Left lung (tissue), 14 donors: ENCODE results near the gene VEPH1. TPM values are rescaled to one million over a fixed set of nuclear protein-coding genes. Genes with fewer than 3 reads are reported as not detected.

Experiments used
- ATAC-seq: fragments of 200-7000 bp; cut with Tn5 transposase; one replicate; pipeline ENCODE4 v1.9.1; 2020; ENCODE audit warnings: moderate library complexity
- DNase-seq, 4 donors: peaks; one replicate each; pipeline ENCODE4 v3.0.0-alpha.2; 2013 to 2020
- H3K27ac ChIP-seq, 2 donors: fragments of 200-600 bp; sonication (generic) in 1 of 2; one replicate each; pipeline versions ENCODE4 v1.5.0 to v1.8.0; 2020 to 2021
- H3K27me3 ChIP-seq, 2 donors: fragments of 200-600 bp; sonication (generic) in 1 of 2; one replicate each; pipeline versions ENCODE4 v1.5.0 to v1.8.0; 2020 to 2021
- H3K36me3 ChIP-seq, 2 donors: fragments of 200-600 bp; sonication (generic) in 1 of 2; one replicate each; pipeline versions ENCODE4 v1.5.0 to v1.8.0; 2020 to 2021
- H3K4me1 ChIP-seq, 2 donors: fragments of 200-600 bp; one replicate each; pipeline ENCODE4 v1.8.0; 2021
- H3K4me3 ChIP-seq, 2 donors: fragments of 200-600 bp; sonication (generic) in 1 of 2; one replicate each; pipeline versions ENCODE4 v1.5.0 to v1.8.0; 2020 to 2021; ENCODE audit warnings: mild to moderate bottlenecking in 1 of 2
- H3K9me3 ChIP-seq, 2 donors: fragments of 200-600 bp; sonication (generic) in 1 of 2; one replicate each; pipeline versions ENCODE4 v1.5.0 to v1.8.0; 2020 to 2021
- intact Hi-C, 2 donors: fragments of 100-400 bp; cut with DNase I; formaldehyde crosslinking; loops; one replicate each; pipeline versions ENCODE4 v1.11.2 to v1.14.2; 2022
- long read RNA-seq, 12 donors: library from polyadenylated mRNA in 2 of 12; unstranded in 2 of 12; transcript quantifications; one replicate each; pipeline ENCODE4 v2.0.0 and lab custom pipeline, GENCODE V29; 2019 to 2026
- polyA plus RNA-seq, 6 donors: library from polyadenylated mRNA; unstranded; fragments of 120-200 nt; gene quantifications; one replicate each; pipeline ENCODE4 v1.2.1, GENCODE V29; 2013; ENCODE audit not compliant: insufficient read length in 6 of 6
- total RNA-seq, 2 donors: library from RNA; stranded (reverse); fragmentation: NEBNext Ultra II Directional; extraction: Animal tissue kit (Norgen Biotek cat#: 25700); gene quantifications; one replicate each; pipeline ENCODE4 v1.2.1, GENCODE V29; 2021
- TF ChIP-seq, protein P1 (sequence below), 2 donors: fragments of 200-600 bp; sonication (generic) in 1 of 2; IDR thresholded peaks; one replicate each; pipeline versions ENCODE4 v1.5.0 to v1.8.0; 2021; ENCODE audit warnings: antibody characterized with exemption in 2 of 2
- donor health status: DM: no; HTN: yes; CAD: no.
- donor health status: DM: no; HTN: no; CAD: no.

The VEPH1 gene
- total RNA-seq (100 to 1,000 TPM in 1 of 2 donors, 10 to 100 TPM in 1; 86.8 to 143 TPM), polyA plus RNA-seq (10 to 100 TPM; 30.4 to 44.1 (median 40.7) TPM)
- long read RNA-seq, donor 1, partial matches to known transcripts: 12 of 17 reads
- long read RNA-seq, donor 1, other reads (novel, unspliced or antisense): 0 of 17 reads
- long read RNA-seq, donor 2, partial matches to known transcripts: 0 of 2 reads
- long read RNA-seq, donor 2, other reads (novel, unspliced or antisense): 0 of 2 reads
- long read RNA-seq, donor 3, partial matches to known transcripts: 5 of 6 reads
- long read RNA-seq, donor 3, other reads (novel, unspliced or antisense): 0 of 6 reads
- long read RNA-seq, donor 4, full-length matches to known transcripts: 4 of 53 reads
- long read RNA-seq, donor 4, partial matches to known transcripts: 31 of 53 reads
- long read RNA-seq, donor 4, other reads (novel, unspliced or antisense): 18 of 53 reads
- long read RNA-seq, donor 5, partial matches to known transcripts: 7 of 15 reads
- long read RNA-seq, donor 5, other reads (novel, unspliced or antisense): 0 of 15 reads
- long read RNA-seq, donor 6, partial matches to known transcripts: 0 of 2 reads
- long read RNA-seq, donor 6, other reads (novel, unspliced or antisense): 0 of 2 reads
- long read RNA-seq, donor 7, partial matches to known transcripts: 7 of 8 reads
- long read RNA-seq, donor 7, other reads (novel, unspliced or antisense): 0 of 8 reads
- long read RNA-seq, donor 8, full-length matches to known transcripts: 1 of 72 reads
- long read RNA-seq, donor 8, partial matches to known transcripts: 71 of 72 reads
- long read RNA-seq, donor 8, other reads (novel, unspliced or antisense): 0 of 72 reads
- long read RNA-seq, donor 9: 0 reads
- long read RNA-seq, donor 10, partial matches to known transcripts: 11 of 24 reads
- long read RNA-seq, donor 10, other reads (novel, unspliced or antisense): 12 of 24 reads
- long read RNA-seq, donor 11, full-length matches to known transcripts: 1 of 1 reads
- long read RNA-seq, donor 11, partial matches to known transcripts: 0 of 1 reads
- long read RNA-seq, donor 11, other reads (novel, unspliced or antisense): 0 of 1 reads
- long read RNA-seq, donor 12, partial matches to known transcripts: 0 of 4 reads
- long read RNA-seq, donor 12, other reads (novel, unspliced or antisense): 0 of 4 reads

DNA sequence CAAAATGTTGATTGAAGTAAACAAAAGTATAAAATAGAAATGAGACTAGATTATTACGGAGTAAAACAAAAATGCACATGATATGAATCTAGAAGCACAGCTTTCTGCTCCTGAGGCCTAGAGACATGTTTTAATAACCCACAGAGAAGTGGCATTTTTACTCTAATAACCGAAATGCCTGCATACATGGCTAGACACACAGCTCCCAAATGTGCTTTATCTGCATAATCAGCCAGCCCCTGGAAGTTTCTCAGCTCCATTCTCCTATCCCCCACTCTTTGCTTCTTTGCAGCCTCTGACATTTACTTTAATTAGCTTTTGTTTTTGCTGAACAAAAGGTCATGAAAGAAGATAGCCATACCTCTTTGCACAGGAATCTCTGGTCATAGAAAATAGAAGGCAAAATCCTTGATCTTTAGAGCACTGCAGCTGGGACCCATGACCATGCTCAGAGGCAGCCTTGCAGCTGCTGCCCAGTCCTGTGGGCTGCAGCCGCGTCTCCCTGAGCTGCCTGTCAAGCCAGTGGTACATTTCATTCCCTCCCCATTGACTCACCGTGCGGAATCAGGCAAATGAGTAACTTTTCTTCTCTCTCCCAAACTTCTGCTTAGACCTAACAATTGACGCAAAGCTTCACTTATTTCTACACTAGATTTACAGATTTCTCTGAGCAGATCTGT lies at the start of gene VEPH1:
VEPH1 (minus strand) TSS at position 501 of the 680 bp plus-strand sequence. CDS start 8,067 bp downstream, outside the sequence.
- intact Hi-C loops: no loop called here
- peaks cover 0 to 8% of the 10 kb centered on the region in 2 donors for H3K4me1 ChIP-seq
- ATAC-seq: peak; percentile 67
- TF ChIP-seq, protein P1, sequence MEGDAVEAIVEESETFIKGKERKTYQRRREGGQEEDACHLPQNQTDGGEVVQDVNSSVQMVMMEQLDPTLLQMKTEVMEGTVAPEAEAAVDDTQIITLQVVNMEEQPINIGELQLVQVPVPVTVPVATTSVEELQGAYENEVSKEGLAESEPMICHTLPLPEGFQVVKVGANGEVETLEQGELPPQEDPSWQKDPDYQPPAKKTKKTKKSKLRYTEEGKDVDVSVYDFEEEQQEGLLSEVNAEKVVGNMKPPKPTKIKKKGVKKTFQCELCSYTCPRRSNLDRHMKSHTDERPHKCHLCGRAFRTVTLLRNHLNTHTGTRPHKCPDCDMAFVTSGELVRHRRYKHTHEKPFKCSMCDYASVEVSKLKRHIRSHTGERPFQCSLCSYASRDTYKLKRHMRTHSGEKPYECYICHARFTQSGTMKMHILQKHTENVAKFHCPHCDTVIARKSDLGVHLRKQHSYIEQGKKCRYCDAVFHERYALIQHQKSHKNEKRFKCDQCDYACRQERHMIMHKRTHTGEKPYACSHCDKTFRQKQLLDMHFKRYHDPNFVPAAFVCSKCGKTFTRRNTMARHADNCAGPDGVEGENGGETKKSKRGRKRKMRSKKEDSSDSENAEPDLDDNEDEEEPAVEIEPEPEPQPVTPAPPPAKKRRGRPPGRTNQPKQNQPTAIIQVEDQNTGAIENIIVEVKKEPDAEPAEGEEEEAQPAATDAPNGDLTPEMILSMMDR (IDR thresholded peaks at IDR 0.05): no peak
- peak within 1 kb of the TSS; percentile 58 to 63 for H3K27ac ChIP-seq
- no peaks in the 10 kb centered on the region for H3K9me3 ChIP-seq
- peak in 1 of 4 donors; percentile 73 for DNase-seq
- H3K36me3 ChIP-seq: no peaks in the 10 kb centered on the region
- peaks cover 0 to 20% of the 10 kb centered on the region in 2 donors for H3K27me3 ChIP-seq
- H3K4me3 ChIP-seq: peak within 1 kb of the TSS; percentile 7 to 36

DNA sequence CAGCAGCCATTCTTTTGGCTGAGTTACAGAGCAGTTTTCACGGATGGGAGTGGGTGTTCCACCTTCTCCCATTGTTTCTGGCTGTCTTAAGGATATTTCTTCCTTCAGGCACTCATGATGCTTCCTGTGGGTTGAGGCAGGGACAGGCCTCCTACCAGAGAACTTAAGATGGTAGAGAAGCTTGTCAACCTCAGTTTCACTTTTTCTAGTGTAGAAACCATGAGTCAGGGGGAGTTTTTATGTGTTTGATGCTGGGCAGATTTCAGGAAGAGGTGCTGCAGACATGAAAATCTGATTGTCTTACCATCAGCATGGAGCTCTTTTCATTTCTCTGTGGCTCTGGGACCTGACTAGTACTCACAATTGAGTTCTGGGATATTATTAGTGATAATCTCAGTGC lies 48.7 kb upstream of the VEPH1 start:
- intact Hi-C loops: no loop called here
- Histone ChIP-seq H3K4me1 (no peaks in the 10 kb centered on the region), H3K27ac (no peak overlapping the region), H3K27me3 (no peaks in the 10 kb centered on the region), H3K4me3 (no peak overlapping the region), H3K9me3 (no peaks in the 10 kb centered on the region), H3K36me3 (no peaks in the 10 kb centered on the region)
- ATAC-seq: no peak
- TF ChIP-seq, protein P1 (IDR thresholded peaks at IDR 0.05): no peak
- no peak for DNase-seq

DNA sequence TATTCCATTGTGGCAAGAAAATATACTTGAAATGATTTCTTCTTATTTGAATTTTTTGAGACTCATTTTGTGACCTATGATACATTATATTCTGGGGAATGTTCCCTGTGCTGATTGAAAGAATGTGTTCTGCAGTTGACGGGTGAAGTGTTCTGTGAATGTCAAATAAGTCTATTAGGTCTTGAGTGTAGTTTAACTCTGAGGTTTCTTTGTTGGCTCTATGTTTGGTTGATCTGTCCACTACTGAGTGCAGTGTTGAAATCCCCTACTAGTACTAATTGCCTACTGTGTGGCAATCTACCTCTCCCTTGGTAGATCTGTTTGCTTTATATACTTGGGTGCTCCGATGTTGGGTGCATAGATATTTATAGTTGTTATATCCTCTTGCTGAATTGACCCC lies 46.3 kb upstream of the VEPH1 start:
- Histone ChIP-seq H3K36me3 (no peaks in the 10 kb centered on the region), H3K9me3 (no peaks in the 10 kb centered on the region), H3K27ac (no peak overlapping the region), H3K4me3 (no peak overlapping the region), H3K4me1 (no peaks in the 10 kb centered on the region), H3K27me3 (peaks cover 0 to under 1% of the 10 kb centered on the region in 2 donors)
- TF ChIP-seq, protein P1 (IDR thresholded peaks at IDR 0.05): no peak
- intact Hi-C loops: no loop called here
- no peak for DNase-seq
- ATAC-seq: no peak

DNA sequence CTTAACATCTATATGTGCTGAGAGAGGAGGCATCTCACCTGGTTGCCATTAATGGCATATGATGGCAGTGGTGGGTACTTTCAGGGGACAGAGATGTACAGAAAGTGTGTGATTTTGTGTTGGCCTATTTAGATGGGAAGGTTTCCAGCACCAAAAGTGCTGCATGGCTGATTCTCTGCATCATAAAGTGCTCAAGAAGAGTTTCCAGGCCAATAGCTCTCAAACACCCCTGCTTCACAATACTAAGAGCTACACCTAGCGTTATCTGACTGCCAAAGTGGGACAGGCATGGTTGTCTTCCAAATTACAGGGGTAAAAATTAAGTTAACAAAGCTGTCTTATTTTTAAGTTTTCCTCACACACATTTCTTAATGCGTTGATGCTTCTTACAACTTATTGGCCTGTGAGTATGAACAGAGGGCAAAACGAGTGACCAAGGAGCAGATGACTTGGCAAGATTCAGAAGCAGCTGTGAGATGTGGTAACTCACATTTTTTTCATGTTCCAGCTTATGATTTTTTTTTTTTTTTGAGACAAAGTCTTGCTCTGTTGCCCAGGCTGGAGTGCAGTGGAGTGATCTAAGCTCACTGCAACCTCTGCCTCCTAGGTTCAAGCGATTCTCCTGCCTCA lies 41.4 kb upstream of the VEPH1 start:
- Histone ChIP-seq H3K9me3 (no peaks in the 10 kb centered on the region), H3K36me3 (no peaks in the 10 kb centered on the region), H3K4me3 (no peak overlapping the region), H3K27me3 (peaks cover 0 to 28% of the 10 kb centered on the region in 2 donors), H3K27ac (peak overlapping the region in 1 of 2 donors; percentile 15), H3K4me1 (no peaks in the 10 kb centered on the region)
- intact Hi-C loops: no loop called here
- ATAC-seq (no peak), DNase-seq (peak in 2 of 4 donors; percentile 53 to 69)
- TF ChIP-seq, protein P1 (IDR thresholded peaks at IDR 0.05): no peak
